ENCODE data around the gene DMXL1.
A peak's percentile ranks its signal among the peaks of the same experiment; 100 is the strongest.
"Not testable (repeated sequence)": the region's sequence is repeated elsewhere in the genome, so short reads cannot be mapped to it uniquely, and the experiment has no call there.

Gene DMXL1

DNA sequence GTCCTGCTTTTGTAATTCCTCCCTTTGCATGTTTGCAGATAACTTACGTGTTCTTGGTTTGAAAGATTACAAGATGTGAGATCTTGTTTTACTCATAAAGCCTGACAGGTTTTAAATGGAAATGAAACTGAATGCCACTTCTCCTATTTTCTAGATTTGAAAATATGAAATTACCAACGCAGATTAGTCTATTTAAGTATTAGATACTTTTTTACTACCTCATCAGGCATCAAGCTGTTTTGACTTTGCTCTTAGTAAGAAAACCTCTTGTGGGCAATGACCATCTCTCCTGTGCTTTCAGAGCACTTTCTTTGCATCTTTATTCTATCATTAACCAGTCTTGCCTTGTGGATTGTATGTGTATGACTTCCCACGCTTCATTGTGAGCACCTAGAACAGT lies 3.5 kb downstream of the DMXL1 start:
- H3K4me1 ChIP-seq (ENCODE audit: control extremely low read depth in 1 of 4, control insufficient read depth in 4 of 4, insufficient read depth in 4 of 4, low read length in 3 of 4) = peaks cover 15 to 33% (median 26%) of the 10 kb centered on the region in 4 experiments
- no peaks in the 10 kb centered on the region for H3K9me3 ChIP-seq (ENCODE audit: control extremely low read depth in 1 of 5, control insufficient read depth in 4 of 5, insufficient read depth in 2 of 5, low read depth in 1 of 5, low read length in 4 of 5)
- peak in 2 of 3 donors; percentile 16 to 31 for DNase-seq
- WGBS (ENCODE audit: insufficient coverage) = no CpG with 5 or more reads among the region's 3 CpGs
- ChIA-PET CTCF (interaction anchor here (1.0 to 1.1 kb wide), 2 partner anchors 15 to 337 kb away, joined by 3 read pairs; no protein-coding TSS in a partner anchor), POLR2A (interaction anchor here (0.6 kb wide), 1 partner anchor 10 kb away, joined by 3 read pairs; no protein-coding TSS in a partner anchor)
- no peak overlapping the region for H3K4me3 ChIP-seq (ENCODE audit: control insufficient read depth in 1 of 7, extremely low read depth in 1 of 7, insufficient read depth in 4 of 7, low read depth in 2 of 7, low read length in 6 of 7)
- H3K36me3 ChIP-seq (ENCODE audit: control insufficient read depth in 4 of 4, insufficient read depth in 4 of 4, low read length in 3 of 4) = no peaks in the 10 kb centered on the region
- H3K27ac ChIP-seq (ENCODE audit: insufficient read depth in 1 of 2, low read depth in 1 of 2, low read length in 2 of 2, poor library complexity in 1 of 2, severe bottlenecking in 2 of 2) = no peak overlapping the region
- no peaks in the 10 kb centered on the region for H3K27me3 ChIP-seq (replicated peaks in 2 of 5; ENCODE audit: control insufficient read depth in 4 of 5, insufficient read depth in 5 of 5, low read length in 4 of 5)

DNA sequence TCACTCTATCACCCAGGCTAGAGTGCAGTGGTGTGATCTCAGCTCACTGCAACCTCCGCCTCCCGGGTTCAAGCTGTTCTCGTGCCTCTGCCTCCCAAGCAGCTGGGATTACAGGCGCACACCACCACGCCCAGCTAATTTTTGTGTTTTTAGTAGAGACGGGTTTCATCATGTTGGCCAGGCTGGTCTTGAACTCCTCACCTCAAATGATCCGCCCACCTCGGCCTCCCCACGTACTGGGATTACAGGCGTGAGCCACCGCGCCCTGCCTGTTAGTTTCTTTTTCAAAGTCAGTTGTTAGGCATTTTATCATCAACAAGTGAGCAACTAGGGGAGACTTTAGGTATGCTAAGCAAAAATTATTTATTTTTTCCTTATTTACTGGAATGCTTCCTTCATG lies 4.4 kb downstream of the DMXL1 start:
- H3K4me3 ChIP-seq (ENCODE audit: control insufficient read depth in 1 of 7, extremely low read depth in 1 of 7, insufficient read depth in 4 of 7, low read depth in 2 of 7, low read length in 6 of 7); H3K9me3 ChIP-seq (ENCODE audit: control extremely low read depth in 1 of 5, control insufficient read depth in 4 of 5, insufficient read depth in 2 of 5, low read depth in 1 of 5, low read length in 4 of 5); POLR2A ChIA-PET; H3K27me3 ChIP-seq (replicated peaks in 2 of 5; ENCODE audit: control insufficient read depth in 4 of 5, insufficient read depth in 5 of 5, low read length in 4 of 5); H3K36me3 ChIP-seq (ENCODE audit: control insufficient read depth in 4 of 4, insufficient read depth in 4 of 4, low read length in 3 of 4); H3K27ac ChIP-seq (ENCODE audit: insufficient read depth in 1 of 2, low read depth in 1 of 2, low read length in 2 of 2, poor library complexity in 1 of 2, severe bottlenecking in 2 of 2): not testable (repeated sequence)
- CTCF ChIA-PET = interaction anchor here (0.7 to 1.1 kb wide), 3 partner anchors 14 to 337 kb away, joined by 3 to 5 read pairs (median 3); no protein-coding TSS in a partner anchor
- DNase-seq = peak in 1 of 3 donors; percentile 26
- 100% methylated on average over 6 of the region's 12 CpGs for WGBS (ENCODE audit: insufficient coverage)
- peaks cover 11 to 29% (median 20%) of the 10 kb centered on the region in 4 experiments for H3K4me1 ChIP-seq (ENCODE audit: control extremely low read depth in 1 of 4, control insufficient read depth in 4 of 4, insufficient read depth in 4 of 4, low read length in 3 of 4)

DNA sequence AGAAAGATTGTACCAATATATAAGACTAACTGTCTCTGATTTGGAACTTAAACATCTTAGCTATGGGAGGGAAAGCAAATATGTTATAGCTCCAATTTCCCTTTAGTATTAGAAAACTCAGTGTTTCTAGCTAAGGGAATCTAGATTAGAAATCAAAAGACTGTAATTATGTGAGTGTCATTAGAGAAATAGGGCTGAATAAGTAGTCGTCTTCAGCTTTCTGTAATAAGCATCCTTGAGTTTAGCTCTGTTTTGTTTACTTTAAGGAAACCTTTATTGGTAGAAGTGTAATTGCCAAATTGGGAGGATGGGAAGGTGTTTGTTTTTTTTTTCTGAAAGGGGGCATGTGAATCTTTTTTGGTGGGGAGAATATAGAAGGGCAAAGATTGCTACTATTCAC lies 5.2 kb downstream of the DMXL1 start:
- Histone ChIP-seq H3K4me3 (ENCODE audit: control insufficient read depth in 1 of 7, extremely low read depth in 1 of 7, insufficient read depth in 4 of 7, low read depth in 2 of 7, low read length in 6 of 7) (no peak overlapping the region), H3K27me3 (replicated peaks in 2 of 5; ENCODE audit: control insufficient read depth in 4 of 5, insufficient read depth in 5 of 5, low read length in 4 of 5) (no peaks in the 10 kb centered on the region), H3K36me3 (ENCODE audit: control insufficient read depth in 4 of 4, insufficient read depth in 4 of 4, low read length in 3 of 4) (no peaks in the 10 kb centered on the region), H3K9me3 (ENCODE audit: control extremely low read depth in 1 of 5, control insufficient read depth in 4 of 5, insufficient read depth in 2 of 5, low read depth in 1 of 5, low read length in 4 of 5) (no peaks in the 10 kb centered on the region), H3K27ac (ENCODE audit: insufficient read depth in 1 of 2, low read depth in 1 of 2, low read length in 2 of 2, poor library complexity in 1 of 2, severe bottlenecking in 2 of 2) (no peak overlapping the region), H3K4me1 (ENCODE audit: control extremely low read depth in 1 of 4, control insufficient read depth in 4 of 4, insufficient read depth in 4 of 4, low read length in 3 of 4) (peaks cover 9 to 27% (median 19%) of the 10 kb centered on the region in 4 experiments)
- ChIA-PET POLR2A (no interaction called here), CTCF (no interaction called here)
- no peak for DNase-seq
- WGBS (ENCODE audit: insufficient coverage) = 88% methylated on average over 1 of the region's 1 CpG

DNA sequence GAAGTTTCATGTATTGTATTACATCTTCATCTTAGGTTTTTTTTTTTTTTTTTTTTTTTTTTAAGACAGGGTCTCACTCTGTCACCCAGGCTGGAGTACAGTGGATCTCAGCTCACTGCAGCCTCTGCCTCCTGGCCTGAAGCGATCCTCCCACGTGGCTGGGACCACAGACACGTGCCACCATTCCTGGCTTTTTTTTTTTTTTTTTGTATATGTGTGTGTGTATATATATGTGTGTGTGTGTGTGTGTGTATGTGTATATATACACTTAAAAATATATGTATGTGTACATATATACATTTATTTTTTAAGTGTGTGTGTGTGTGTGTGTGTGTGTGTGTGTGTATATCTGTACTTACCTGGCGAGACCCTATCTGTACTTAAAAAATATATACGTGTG lies 6.6 kb downstream of the DMXL1 start:
- POLR2A ChIA-PET = interaction anchor here (0.7 kb wide), 1 partner anchor 539 kb away, joined by 3 read pairs; no protein-coding TSS in a partner anchor

DNA sequence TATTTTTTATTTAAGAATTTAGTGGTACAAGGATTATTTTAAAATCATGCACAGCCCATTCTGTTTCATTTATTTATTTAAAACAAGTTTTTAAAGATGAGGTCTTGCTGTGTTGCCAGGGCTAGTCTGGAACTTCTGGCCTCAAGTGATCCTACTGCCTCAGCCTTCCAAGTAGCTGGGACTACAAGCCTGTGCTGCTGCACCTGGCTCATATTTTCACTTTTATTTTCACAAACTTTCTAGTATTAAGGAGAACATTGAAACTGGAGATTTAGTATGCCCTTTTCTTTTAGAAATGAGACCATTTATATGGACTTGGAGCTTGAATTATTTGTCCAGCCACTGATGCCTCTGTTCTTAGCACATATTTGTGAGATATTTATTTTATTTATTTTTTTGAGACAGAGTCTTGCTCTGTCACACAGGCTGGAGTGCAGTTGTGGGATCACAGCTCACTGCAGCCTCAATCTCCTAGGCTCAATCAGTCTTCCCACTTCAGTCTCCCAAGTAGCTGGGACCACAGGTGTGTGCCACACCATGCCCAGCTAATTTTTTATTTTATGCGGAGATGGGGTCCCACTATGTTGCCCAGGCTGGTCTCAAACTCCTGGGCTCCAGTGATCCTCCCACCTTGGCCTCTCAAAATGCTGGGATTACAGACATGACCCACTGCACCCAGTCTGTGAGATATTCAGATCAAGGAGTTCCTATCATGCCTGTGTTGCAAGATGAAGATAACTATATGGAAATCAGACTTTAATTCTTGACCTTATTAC lies 7.4 kb downstream of the DMXL1 start:
- no peaks in the 10 kb centered on the region for H3K36me3 ChIP-seq (ENCODE audit: control insufficient read depth in 4 of 4, insufficient read depth in 4 of 4, low read length in 3 of 4)
- no peak overlapping the region for H3K27ac ChIP-seq (ENCODE audit: insufficient read depth in 1 of 2, low read depth in 1 of 2, low read length in 2 of 2, poor library complexity in 1 of 2, severe bottlenecking in 2 of 2)
- H3K4me1 ChIP-seq (ENCODE audit: control extremely low read depth in 1 of 4, control insufficient read depth in 4 of 4, insufficient read depth in 4 of 4, low read length in 3 of 4) = peaks cover 0 to 12% (median 8%) of the 10 kb centered on the region in 4 experiments
- ChIA-PET CTCF (interaction anchor here (0.8 to 2.1 kb wide), 3 partner anchors 7 to 29 kb away, joined by 3 to 5 read pairs (median 3); partner anchors contain the start of gene DMXL1), POLR2A (interaction anchor here (0.7 to 0.8 kb wide), 2 partner anchors 15 to 539 kb away, joined by 3 read pairs; no protein-coding TSS in a partner anchor)
- 100% methylated on average over 1 of the region's 1 CpG for WGBS (ENCODE audit: insufficient coverage)
- DNase-seq = no peak
- no peak overlapping the region for H3K4me3 ChIP-seq (ENCODE audit: control insufficient read depth in 1 of 7, extremely low read depth in 1 of 7, insufficient read depth in 4 of 7, low read depth in 2 of 7, low read length in 6 of 7)
- no peaks in the 10 kb centered on the region for H3K27me3 ChIP-seq (replicated peaks in 2 of 5; ENCODE audit: control insufficient read depth in 4 of 5, insufficient read depth in 5 of 5, low read length in 4 of 5)
- H3K9me3 ChIP-seq (ENCODE audit: control extremely low read depth in 1 of 5, control insufficient read depth in 4 of 5, insufficient read depth in 2 of 5, low read depth in 1 of 5, low read length in 4 of 5) = no peaks in the 10 kb centered on the region

More for the DNA sequence above, 6.6 kb downstream of the DMXL1 start:
- no peak for DNase-seq
- no peaks in the 10 kb centered on the region for H3K9me3 ChIP-seq (ENCODE audit: control extremely low read depth in 1 of 5, control insufficient read depth in 4 of 5, insufficient read depth in 2 of 5, low read depth in 1 of 5, low read length in 4 of 5)
- no peaks in the 10 kb centered on the region for H3K36me3 ChIP-seq (ENCODE audit: control insufficient read depth in 4 of 4, insufficient read depth in 4 of 4, low read length in 3 of 4)
- H3K4me3 ChIP-seq (ENCODE audit: control insufficient read depth in 1 of 7, extremely low read depth in 1 of 7, insufficient read depth in 4 of 7, low read depth in 2 of 7, low read length in 6 of 7) = no peak overlapping the region
- no peaks in the 10 kb centered on the region for H3K27me3 ChIP-seq (replicated peaks in 2 of 5; ENCODE audit: control insufficient read depth in 4 of 5, insufficient read depth in 5 of 5, low read length in 4 of 5)
- no peak overlapping the region for H3K27ac ChIP-seq (ENCODE audit: insufficient read depth in 1 of 2, low read depth in 1 of 2, low read length in 2 of 2, poor library complexity in 1 of 2, severe bottlenecking in 2 of 2)
- H3K4me1 ChIP-seq (ENCODE audit: control extremely low read depth in 1 of 4, control insufficient read depth in 4 of 4, insufficient read depth in 4 of 4, low read length in 3 of 4) = peaks cover 4 to 21% (median 16%) of the 10 kb centered on the region in 4 experiments
- CTCF ChIA-PET = interaction anchor here (0.6 to 1.1 kb wide), 2 partner anchors 12 to 332 kb away, joined by 3 read pairs; no protein-coding TSS in a partner anchor
- no CpG with 5 or more reads among the region's 5 CpGs for WGBS (ENCODE audit: insufficient coverage)

DNA sequence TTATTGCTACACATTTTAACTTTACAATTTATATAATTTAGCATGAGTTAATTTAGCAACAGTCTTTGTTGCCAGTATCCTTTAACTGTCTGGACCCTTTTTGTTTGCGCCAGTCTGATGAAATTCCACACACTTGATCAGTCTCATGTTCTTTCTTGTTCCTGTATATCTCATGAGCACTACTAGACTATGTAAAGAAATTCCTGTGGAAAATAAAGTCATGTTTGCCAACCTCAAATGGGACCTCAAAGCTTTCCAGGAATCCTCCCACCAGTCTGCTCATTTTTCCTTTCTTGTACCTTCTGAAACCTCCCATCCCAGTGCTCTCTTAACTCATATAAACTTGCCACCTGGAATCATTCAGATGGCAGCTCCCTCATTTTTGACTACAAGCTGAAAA lies 8.0 kb downstream of the DMXL1 start:
- ChIA-PET POLR2A (no interaction called here), CTCF (interaction anchor here (0.8 to 2.1 kb wide), 3 partner anchors 8 to 30 kb away, joined by 3 to 5 read pairs (median 3); partner anchors contain the start of gene DMXL1)
- H3K4me1 ChIP-seq (ENCODE audit: control extremely low read depth in 1 of 4, control insufficient read depth in 4 of 4, insufficient read depth in 4 of 4, low read length in 3 of 4) = peaks cover 0 to 8% (median 4%) of the 10 kb centered on the region in 4 experiments
- no peaks in the 10 kb centered on the region for H3K27me3 ChIP-seq (replicated peaks in 2 of 5; ENCODE audit: control insufficient read depth in 4 of 5, insufficient read depth in 5 of 5, low read length in 4 of 5)
- no CpG with 5 or more reads among the region's 1 CpG for WGBS (ENCODE audit: insufficient coverage)
- no peak overlapping the region for H3K4me3 ChIP-seq (ENCODE audit: control insufficient read depth in 1 of 7, extremely low read depth in 1 of 7, insufficient read depth in 4 of 7, low read depth in 2 of 7, low read length in 6 of 7)
- H3K36me3 ChIP-seq (ENCODE audit: control insufficient read depth in 4 of 4, insufficient read depth in 4 of 4, low read length in 3 of 4) = no peaks in the 10 kb centered on the region
- no peaks in the 10 kb centered on the region for H3K9me3 ChIP-seq (ENCODE audit: control extremely low read depth in 1 of 5, control insufficient read depth in 4 of 5, insufficient read depth in 2 of 5, low read depth in 1 of 5, low read length in 4 of 5)
- no peak overlapping the region for H3K27ac ChIP-seq (ENCODE audit: insufficient read depth in 1 of 2, low read depth in 1 of 2, low read length in 2 of 2, poor library complexity in 1 of 2, severe bottlenecking in 2 of 2)
- no peak for DNase-seq

All from common myeloid progenitor, CD34-positive (primary cell).